Testis (tissue), 2 donors: Measurements from ENCODE around the gene SPDYA.

Source experiments
- POLR2A ChIP-seq: fragments of 450-650 bp; IDR thresholded peaks from one replicate; pipeline ENCODE4 v1.6.1; 2017; ENCODE audit warnings: antibody characterized with exemption, mild to moderate bottlenecking, moderate library complexity
- TF ChIP-seq, protein P1 (sequence below), 3 experiments: fragments of 450-650 bp in 2 of 3; fragments of 200-600 bp in 1 of 3; sonication (generic) in 1 of 3; IDR thresholded peaks; one replicate each; pipeline ENCODE4 v1.5.1; 2016 to 2019; ENCODE audit warnings: antibody characterized with exemption in 3 of 3, mild to moderate bottlenecking in 2 of 3, moderate library complexity in 1 of 3

DNA sequence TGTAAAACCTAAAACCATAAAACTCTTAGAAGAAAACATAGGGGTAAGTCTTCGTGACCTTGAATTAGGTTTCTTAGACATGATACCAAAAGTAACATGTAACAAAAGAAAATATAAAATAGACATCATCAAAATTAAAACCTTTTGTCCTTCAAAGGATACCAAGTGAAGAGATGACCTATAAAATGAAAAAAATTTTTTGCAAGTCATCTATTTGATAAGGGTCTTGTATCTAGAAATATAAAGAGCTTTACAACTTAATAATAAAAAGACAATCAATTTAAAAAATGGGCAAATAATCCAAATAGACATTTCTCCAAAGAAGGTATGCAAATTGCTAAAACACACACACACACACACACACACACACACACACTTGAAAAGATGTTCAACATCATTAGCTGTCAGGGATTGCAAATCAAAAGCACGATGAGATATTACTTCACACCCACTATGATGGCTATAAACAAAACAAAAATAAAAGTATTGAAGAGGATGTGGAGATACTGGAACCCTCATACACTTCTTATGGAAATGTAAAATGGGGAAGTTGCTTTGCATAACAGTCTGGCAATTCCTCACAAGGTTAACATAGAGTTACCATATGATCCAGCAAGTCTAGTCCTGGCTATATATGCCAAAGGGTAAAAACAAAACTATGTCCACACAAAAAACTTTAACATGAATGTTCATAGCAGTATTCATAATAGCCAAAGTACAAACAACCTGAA lies 23.3 kb downstream of the SPDYA start:
- no peak for TF ChIP-seq POLR2A
- TF ChIP-seq, protein P1, sequence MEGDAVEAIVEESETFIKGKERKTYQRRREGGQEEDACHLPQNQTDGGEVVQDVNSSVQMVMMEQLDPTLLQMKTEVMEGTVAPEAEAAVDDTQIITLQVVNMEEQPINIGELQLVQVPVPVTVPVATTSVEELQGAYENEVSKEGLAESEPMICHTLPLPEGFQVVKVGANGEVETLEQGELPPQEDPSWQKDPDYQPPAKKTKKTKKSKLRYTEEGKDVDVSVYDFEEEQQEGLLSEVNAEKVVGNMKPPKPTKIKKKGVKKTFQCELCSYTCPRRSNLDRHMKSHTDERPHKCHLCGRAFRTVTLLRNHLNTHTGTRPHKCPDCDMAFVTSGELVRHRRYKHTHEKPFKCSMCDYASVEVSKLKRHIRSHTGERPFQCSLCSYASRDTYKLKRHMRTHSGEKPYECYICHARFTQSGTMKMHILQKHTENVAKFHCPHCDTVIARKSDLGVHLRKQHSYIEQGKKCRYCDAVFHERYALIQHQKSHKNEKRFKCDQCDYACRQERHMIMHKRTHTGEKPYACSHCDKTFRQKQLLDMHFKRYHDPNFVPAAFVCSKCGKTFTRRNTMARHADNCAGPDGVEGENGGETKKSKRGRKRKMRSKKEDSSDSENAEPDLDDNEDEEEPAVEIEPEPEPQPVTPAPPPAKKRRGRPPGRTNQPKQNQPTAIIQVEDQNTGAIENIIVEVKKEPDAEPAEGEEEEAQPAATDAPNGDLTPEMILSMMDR (IDR thresholded peaks at IDR 0.05): no peak
